Type B pancreatic cell (in vitro differentiated cells): ENCODE measurements around the gene LSP1. TPM values are rescaled to one million over a fixed set of nuclear protein-coding genes. Genes with fewer than 3 reads are reported as not detected.
A peak's percentile ranks its signal among the peaks of the same experiment; 100 is the strongest.
"Not testable (repeated sequence)": the region's sequence is repeated elsewhere in the genome, so short reads cannot be mapped to it uniquely, and the experiment has no call there.

Experiments
- DNase-seq: peaks from one replicate; pipeline ENCODE4 v3.0.0; 2021; ENCODE audit warnings: mixed read lengths; ENCODE audit not compliant: unreplicated experiment; ENCODE audit errors: extremely low spot score
- H3K27ac Mint-ChIP-seq: 2 replicates; pipeline ENCODE4 v1.8.0; 2021; ENCODE audit warnings: mild to moderate bottlenecking, mixed read lengths
- H3K27me3 Mint-ChIP-seq: 2 replicates; pipeline ENCODE4 v1.8.0; 2021; ENCODE audit warnings: mixed read lengths
- H3K36me3 Mint-ChIP-seq: 2 replicates; pipeline ENCODE4 v1.8.0; 2021; ENCODE audit warnings: mixed read lengths
- H3K4me1 Mint-ChIP-seq: one replicate; pipeline ENCODE4 v1.8.0; 2021; ENCODE audit warnings: mixed read lengths; ENCODE audit not compliant: unreplicated experiment
- H3K4me3 Mint-ChIP-seq: 2 replicates; pipeline ENCODE4 v1.8.0; 2021; ENCODE audit warnings: mild to moderate bottlenecking, mixed read lengths
- H3K9me3 Mint-ChIP-seq: 2 replicates; pipeline ENCODE4 v1.8.0; 2021; ENCODE audit warnings: mixed read lengths
- long read RNA-seq: library from polyadenylated mRNA; unstranded; transcript quantifications from one replicate; pipeline ENCODE4 v2.0.0, GENCODE V29; 2020
- total RNA-seq: library from RNA; stranded (reverse); gene quantifications from 2 replicates; pipeline ENCODE4 v1.2.1, GENCODE V29; 2021; ENCODE audit warnings: low replicate concordance
- TF ChIP-seq, protein P1 (sequence below): fragments of 200-600 bp; sonication (generic); conservative IDR thresholded peaks from 2 replicates; pipeline ENCODE4 v1.5.0; 2021; ENCODE audit warnings: antibody characterized with exemption, mild to moderate bottlenecking

The LSP1 gene, protein sequence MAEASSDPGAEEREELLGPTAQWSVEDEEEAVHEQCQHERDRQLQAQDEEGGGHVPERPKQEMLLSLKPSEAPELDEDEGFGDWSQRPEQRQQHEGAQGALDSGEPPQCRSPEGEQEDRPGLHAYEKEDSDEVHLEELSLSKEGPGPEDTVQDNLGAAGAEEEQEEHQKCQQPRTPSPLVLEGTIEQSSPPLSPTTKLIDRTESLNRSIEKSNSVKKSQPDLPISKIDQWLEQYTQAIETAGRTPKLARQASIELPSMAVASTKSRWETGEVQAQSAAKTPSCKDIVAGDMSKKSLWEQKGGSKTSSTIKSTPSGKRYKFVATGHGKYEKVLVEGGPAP
- 0.50 and 0.53 TPM in 2 replicates for total RNA-seq
- long read RNA-seq, result 0 reads

DNA sequence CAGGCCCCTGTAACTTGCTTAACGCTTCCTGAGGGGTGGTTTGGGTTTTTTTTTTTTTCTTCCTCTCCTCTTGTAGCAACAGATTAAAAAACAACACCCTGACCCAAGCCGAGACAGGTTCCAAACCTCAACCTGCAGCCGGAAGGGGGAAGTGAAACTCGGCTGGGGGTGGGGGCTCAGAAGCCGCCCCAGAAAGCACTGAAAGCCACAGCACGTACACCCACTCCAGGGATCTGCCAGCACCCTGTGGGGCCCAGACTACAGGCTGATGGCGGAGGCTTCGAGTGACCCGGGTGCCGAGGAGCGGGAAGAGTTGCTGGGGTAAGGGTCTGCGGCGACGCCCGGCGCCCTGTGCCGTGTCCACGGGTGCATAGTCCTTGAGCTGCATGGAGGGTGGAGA lies at the start of gene LSP1:
TSS of gene LSP1 (plus strand) at position 208 of the 400 bp plus-strand sequence. CDS start at position 269, 61 bp downstream.
- no peaks in the 10 kb centered on the region for H3K9me3 Mint-ChIP-seq
- H3K4me1 Mint-ChIP-seq, result no peaks in the 10 kb centered on the region
- no peaks in the 10 kb centered on the region for H3K27me3 Mint-ChIP-seq
- H3K27ac Mint-ChIP-seq, result no peak within 1 kb of the TSS
- no peaks in the 10 kb centered on the region for H3K36me3 Mint-ChIP-seq
- H3K4me3 Mint-ChIP-seq, result no peak within 1 kb of the TSS
- TF ChIP-seq, protein P1, sequence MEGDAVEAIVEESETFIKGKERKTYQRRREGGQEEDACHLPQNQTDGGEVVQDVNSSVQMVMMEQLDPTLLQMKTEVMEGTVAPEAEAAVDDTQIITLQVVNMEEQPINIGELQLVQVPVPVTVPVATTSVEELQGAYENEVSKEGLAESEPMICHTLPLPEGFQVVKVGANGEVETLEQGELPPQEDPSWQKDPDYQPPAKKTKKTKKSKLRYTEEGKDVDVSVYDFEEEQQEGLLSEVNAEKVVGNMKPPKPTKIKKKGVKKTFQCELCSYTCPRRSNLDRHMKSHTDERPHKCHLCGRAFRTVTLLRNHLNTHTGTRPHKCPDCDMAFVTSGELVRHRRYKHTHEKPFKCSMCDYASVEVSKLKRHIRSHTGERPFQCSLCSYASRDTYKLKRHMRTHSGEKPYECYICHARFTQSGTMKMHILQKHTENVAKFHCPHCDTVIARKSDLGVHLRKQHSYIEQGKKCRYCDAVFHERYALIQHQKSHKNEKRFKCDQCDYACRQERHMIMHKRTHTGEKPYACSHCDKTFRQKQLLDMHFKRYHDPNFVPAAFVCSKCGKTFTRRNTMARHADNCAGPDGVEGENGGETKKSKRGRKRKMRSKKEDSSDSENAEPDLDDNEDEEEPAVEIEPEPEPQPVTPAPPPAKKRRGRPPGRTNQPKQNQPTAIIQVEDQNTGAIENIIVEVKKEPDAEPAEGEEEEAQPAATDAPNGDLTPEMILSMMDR, result no peak
- no peak for DNase-seq

DNA sequence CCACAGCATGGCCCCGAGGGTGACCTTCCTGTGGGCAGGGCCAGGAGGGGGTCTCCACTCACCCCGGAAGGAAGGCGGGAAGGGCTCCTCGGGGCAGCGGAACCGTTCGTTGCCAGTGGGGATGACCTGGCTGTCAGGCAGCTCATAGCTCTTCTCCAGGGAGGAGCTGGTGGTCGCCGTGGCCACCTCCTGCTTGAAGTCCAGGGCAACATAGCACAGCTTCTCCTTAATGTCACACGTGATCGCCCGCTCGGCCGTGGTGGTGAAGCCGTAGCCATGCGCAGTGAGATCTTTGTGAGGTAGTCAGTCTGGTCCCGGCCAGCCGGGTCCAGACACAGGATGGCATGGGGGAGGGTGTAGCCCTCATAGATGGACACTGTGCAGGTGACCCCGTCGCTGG lies 49.6 kb upstream of the LSP1 start:
- Mint-ChIP-seq H3K27ac (no peak overlapping the region), H3K36me3 (no peaks in the 10 kb centered on the region), H3K4me1 (no peaks in the 10 kb centered on the region), H3K9me3 (no peaks in the 10 kb centered on the region), H3K4me3 (no peak overlapping the region), H3K27me3 (peaks cover 11% of the 10 kb centered on the region)
- TF ChIP-seq, protein P1, result no peak
- DNase-seq, result no peak

DNA sequence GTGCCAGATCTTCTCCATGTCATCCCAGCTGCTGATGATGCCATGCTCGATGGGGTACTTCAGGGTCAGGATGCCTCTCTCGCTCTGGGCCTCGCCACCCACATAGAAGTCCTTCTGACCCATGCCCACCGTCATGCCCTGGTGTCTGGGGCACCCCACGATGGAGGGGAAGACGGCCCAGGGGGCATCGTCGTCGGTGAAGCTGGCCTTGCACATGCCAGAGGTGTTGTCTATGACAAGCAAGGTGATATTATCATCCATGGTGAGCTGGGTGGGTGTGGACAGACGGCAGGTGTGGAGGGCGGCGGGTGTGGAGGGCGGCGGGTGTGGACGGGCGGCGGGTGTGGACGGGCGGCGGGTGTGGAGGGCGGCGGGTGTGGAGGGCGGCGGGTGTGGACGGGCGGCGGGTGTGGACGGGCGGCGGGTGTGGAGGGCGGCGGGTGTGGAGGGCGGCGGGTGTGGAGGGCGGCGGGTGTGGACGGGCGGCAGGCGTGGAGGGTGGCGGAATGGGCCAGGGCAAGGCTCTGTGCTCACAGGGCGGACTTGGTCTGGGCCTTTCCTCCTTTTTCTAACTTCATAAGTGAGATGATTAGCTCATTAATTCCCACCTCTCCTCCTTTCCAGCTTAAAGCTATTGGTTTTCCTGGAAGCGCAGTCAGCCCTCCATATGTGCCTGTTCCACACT lies 48.9 kb upstream of the LSP1 start:
- H3K4me3 Mint-ChIP-seq, H3K27ac Mint-ChIP-seq, H3K9me3 Mint-ChIP-seq, H3K4me1 Mint-ChIP-seq, DNase-seq, H3K27me3 Mint-ChIP-seq, H3K36me3 Mint-ChIP-seq: not testable (repeated sequence)

DNA sequence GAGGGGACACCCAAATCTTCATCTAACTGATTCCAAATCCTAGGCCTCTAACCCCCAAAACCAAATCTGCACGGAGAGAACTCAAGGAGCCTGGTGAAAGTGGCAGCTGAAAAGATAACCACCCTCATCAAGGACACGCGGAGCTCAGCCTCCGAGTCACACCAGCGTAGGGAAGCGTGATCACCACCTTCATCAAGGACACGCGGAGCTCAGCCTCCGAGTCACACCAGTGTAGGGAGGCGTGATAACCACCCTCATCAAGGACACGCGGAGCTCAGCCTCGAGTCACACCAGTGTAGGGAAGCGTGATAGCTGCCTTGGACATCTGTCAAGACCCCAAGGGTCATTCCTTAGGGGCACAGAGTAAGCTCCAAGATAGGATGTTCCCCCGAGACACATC lies 47.4 kb upstream of the LSP1 start:
- no peak overlapping the region for H3K4me3 Mint-ChIP-seq
- H3K27ac Mint-ChIP-seq, result no peak overlapping the region
- H3K4me1 Mint-ChIP-seq, result no peaks in the 10 kb centered on the region
- H3K9me3 Mint-ChIP-seq, result no peaks in the 10 kb centered on the region
- no peaks in the 10 kb centered on the region for H3K36me3 Mint-ChIP-seq
- H3K27me3 Mint-ChIP-seq, result peaks cover 10% of the 10 kb centered on the region
- no peak for DNase-seq
- TF ChIP-seq, protein P1, result no peak

DNA sequence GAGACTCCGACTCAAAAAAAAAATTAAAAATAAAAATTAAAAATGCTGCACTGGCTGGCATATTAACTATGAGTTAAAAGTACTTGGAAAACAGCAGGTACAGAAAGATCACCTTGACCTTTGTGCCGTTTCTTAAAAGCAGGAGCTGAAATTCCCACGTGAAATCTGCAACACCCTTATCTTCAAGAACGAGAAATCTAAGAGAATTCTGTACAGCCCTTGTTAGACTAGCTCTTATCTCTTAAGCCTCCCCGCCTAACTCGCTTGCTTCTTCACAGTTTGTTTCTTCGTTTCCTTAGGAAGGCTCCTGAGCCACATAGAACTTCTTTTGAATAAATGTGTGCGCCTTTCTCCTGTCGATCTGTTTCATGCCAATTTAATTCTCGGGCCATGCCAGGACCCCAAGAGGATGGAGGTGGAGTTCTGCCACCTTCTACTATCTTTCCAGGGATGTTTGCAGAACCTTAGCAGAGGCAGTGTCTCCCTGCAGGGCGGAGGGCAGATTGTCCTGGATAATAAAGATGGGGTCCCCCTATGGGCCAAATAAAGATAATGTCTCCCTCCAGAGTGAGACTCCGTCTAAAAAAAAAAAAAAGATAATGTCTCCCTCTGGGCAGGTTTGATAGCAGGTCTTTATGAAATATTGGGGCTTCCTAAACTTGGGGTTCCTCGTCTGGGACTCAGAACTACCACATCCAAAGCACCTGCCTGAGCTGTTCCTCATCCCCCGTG lies 45.5 kb upstream of the LSP1 start:
- Mint-ChIP-seq H3K27ac (no peak overlapping the region), H3K9me3 (peaks cover 4% of the 10 kb centered on the region), H3K4me1 (no peaks in the 10 kb centered on the region), H3K36me3 (no peaks in the 10 kb centered on the region), H3K27me3 (peaks cover 12% of the 10 kb centered on the region), H3K4me3 (no peak overlapping the region)
- DNase-seq, result no peak
- TF ChIP-seq, protein P1, result peak; percentile 38
